Fibroblast of lung (primary cell): ENCODE results near the gene NMUR1. TPM values are rescaled to one million over a fixed set of nuclear protein-coding genes. Genes with fewer than 3 reads are reported as not detected.

Experiments used
- DNase-seq, 2 donors: peaks; one replicate each; pipeline versions ENCODE4 v3.0.0 to v3.0.0-alpha.2; 2010; ENCODE audit warnings: low read depth in 2 of 2
- H2AFZ ChIP-seq: 2 replicates; pipeline ENCODE4 v1.5.1; 2012; ENCODE audit warnings: low read length, control low read depth, inconsistent platforms
- H3K27ac ChIP-seq: 2 replicates; pipeline ENCODE4 v1.5.1; 2011; ENCODE audit warnings: low read length, control low read depth; ENCODE audit not compliant: insufficient read depth
- H3K27me3 ChIP-seq: 2 replicates; pipeline ENCODE4 v1.5.1; 2011; ENCODE audit warnings: mild to moderate bottlenecking, low read length; ENCODE audit not compliant: control insufficient read depth, insufficient read depth
- H3K36me3 ChIP-seq: 2 replicates; pipeline ENCODE4 v1.5.1; 2011; ENCODE audit warnings: low read length; ENCODE audit not compliant: control insufficient read depth, insufficient read depth
- H3K4me1 ChIP-seq: 2 replicates; pipeline ENCODE4 v1.5.1; 2011; ENCODE audit warnings: low read length; ENCODE audit not compliant: control insufficient read depth, insufficient read depth; ENCODE audit errors: extremely low read depth
- H3K4me2 ChIP-seq: 2 replicates; pipeline ENCODE4 v1.5.1; 2011; ENCODE audit warnings: low read length, control low read depth; ENCODE audit not compliant: insufficient read depth; ENCODE audit errors: extremely low read depth
- H3K4me3 ChIP-seq, 4 experiments: fragments of 200-600 bp in 1 of 4; sonication (generic) in 1 of 4; replicated peaks in 1 of 4; 2 replicates each; pipeline ENCODE4 v1.5.1; 2011 to 2016; ENCODE audit warnings: low read length in 4 of 4, low read depth in 3 of 4, mild to moderate bottlenecking in 3 of 4, control low read depth in 2 of 4, inconsistent platforms in 1 of 4, mixed read lengths in 1 of 4; ENCODE audit not compliant: insufficient read depth in 1 of 4; ENCODE audit errors: control extremely low read depth in 1 of 4
- H3K79me2 ChIP-seq: 2 replicates; pipeline ENCODE4 v1.5.1; 2012; ENCODE audit warnings: mild to moderate bottlenecking, low read length, inconsistent platforms; ENCODE audit not compliant: control insufficient read depth, insufficient read depth
- H3K9ac ChIP-seq: 2 replicates; pipeline ENCODE4 v1.5.1; 2011; ENCODE audit warnings: mild to moderate bottlenecking, low read length, control low read depth; ENCODE audit not compliant: insufficient read depth
- H3K9me3 ChIP-seq: 2 replicates; pipeline ENCODE4 v1.5.1; 2012; ENCODE audit warnings: low read depth, low read length; ENCODE audit not compliant: control insufficient read depth, insufficient read depth
- H4K20me1 ChIP-seq: 2 replicates; pipeline ENCODE4 v1.5.1; 2011; ENCODE audit warnings: low read length; ENCODE audit not compliant: control insufficient read depth, insufficient read depth; ENCODE audit errors: extremely low read depth
- CTCF ChIP-seq, 2 donors: IDR thresholded peaks in 1 of 2; conservative IDR thresholded peaks in 1 of 2; 1 replicate in 1 of 2; 2 replicates in 1 of 2; pipeline ENCODE4 v1.5.1; 2011 to 2012; ENCODE audit warnings: low read length in 2 of 2, control low read depth in 1 of 2, inconsistent platforms in 1 of 2, low read depth in 1 of 2, mild to moderate bottlenecking in 1 of 2
- EZH2 ChIP-seq: IDR thresholded peaks from 2 replicates; pipeline ENCODE4 v1.5.1; 2012; ENCODE audit warnings: low read length, control low read depth, mild to moderate bottlenecking; ENCODE audit errors: missing control alignments
- polyA plus RNA-seq, 2 donors: library from polyadenylated mRNA; depleted of rRNA in 1 of 2; stranded (reverse) in 1 of 2; unstranded in 1 of 2; fragments of >200 nt; gene quantifications; 2 replicates each; pipeline ENCODE4 v1.2.1, GENCODE V29; 2011 to 2012; ENCODE audit warnings: missing spikeins in 1 of 2
- total RNA-seq: library from RNA; depleted of rRNA; stranded (reverse); fragments of >200 nt; gene quantifications from 2 replicates; pipeline ENCODE4 v1.2.1, GENCODE V29; 2014

Gene NMUR1
- total and polyA plus RNA-seq, 2 donors (not counting 1 experiment from before 2014, with no cell fraction given): 0.01 to 0.50 TPM

GRCh38 chr2:231527091-231527395 is 3.2 kb downstream of the NMUR1 start:
- Histone ChIP-seq H3K9ac (no peak overlapping the region), H3K4me3 (no peak overlapping the region), H4K20me1 (no peaks in the 10 kb centered on the region), H2AFZ (no peak overlapping the region), H3K36me3 (no peaks in the 10 kb centered on the region), H3K27ac (no peak overlapping the region), H3K4me2 (no peak overlapping the region), H3K4me1 (no peaks in the 10 kb centered on the region), H3K9me3 (no peaks in the 10 kb centered on the region), H3K27me3 (peaks cover 10% of the 10 kb centered on the region), H3K79me2 (no peaks in the 10 kb centered on the region)
- DNase-seq: no peak
- TF ChIP-seq CTCF (conservative IDR thresholded peaks at IDR 0.05 in 1 of 2, IDR thresholded peaks at IDR 0.05 in 1 of 2; ENCODE audit: low read depth in 1 of 2, low read length in 2 of 2): no peak

- TF ChIP-seq EZH2: no peak
- TF ChIP-seq CTCF (conservative IDR thresholded peaks at IDR 0.05 in 1 of 2, IDR thresholded peaks at IDR 0.05 in 1 of 2; ENCODE audit: low read depth in 1 of 2, low read length in 2 of 2): no peak
- DNase-seq: no peak
Observed at GRCh38 chr2:231526341-231527090, 3.7 kb downstream of the NMUR1 start.

GRCh38 chr2:231525248-231526163 is 4.7 kb downstream of the NMUR1 start:
- no peak overlapping the region for H3K4me3 ChIP-seq
- no peak overlapping the region for H2AFZ ChIP-seq
- no peak overlapping the region for H3K9ac ChIP-seq
- no peak overlapping the region for H3K27ac ChIP-seq
- TF ChIP-seq EZH2 (no peak), CTCF (conservative IDR thresholded peaks at IDR 0.05 in 1 of 2, IDR thresholded peaks at IDR 0.05 in 1 of 2; ENCODE audit: low read depth in 1 of 2, low read length in 2 of 2) (no peak)
- no peaks in the 10 kb centered on the region for H4K20me1 ChIP-seq
- no peaks in the 10 kb centered on the region for H3K9me3 ChIP-seq
- no peaks in the 10 kb centered on the region for H3K79me2 ChIP-seq
- H3K27me3 ChIP-seq: peaks cover 11% of the 10 kb centered on the region
- H3K4me1 ChIP-seq: no peaks in the 10 kb centered on the region
- H3K4me2 ChIP-seq: no peak overlapping the region
- H3K36me3 ChIP-seq: no peaks in the 10 kb centered on the region
- no peak for DNase-seq

More at GRCh38 chr2:231526341-231527090, 3.7 kb downstream of the NMUR1 start:
- Histone ChIP-seq H3K27me3 (peaks cover 10% of the 10 kb centered on the region), H3K4me1 (no peaks in the 10 kb centered on the region), H4K20me1 (no peaks in the 10 kb centered on the region), H3K4me2 (no peak overlapping the region), H3K79me2 (no peaks in the 10 kb centered on the region), H3K36me3 (no peaks in the 10 kb centered on the region), H3K27ac (no peak overlapping the region), H3K9ac (no peak overlapping the region), H3K4me3 (no peak overlapping the region), H3K9me3 (no peaks in the 10 kb centered on the region), H2AFZ (no peak overlapping the region)
